NCI-H345 treated with DMSO at 0.1 percent for 48 hours (cell line): ENCODE results near the gene NELL2.

Source experiments
- DNase-seq: peaks from one replicate; lab custom pipeline; 2025; ENCODE audit not compliant: unreplicated experiment; lab: John Stamatoyannopoulos, UW

Gene NELL2

DNA sequence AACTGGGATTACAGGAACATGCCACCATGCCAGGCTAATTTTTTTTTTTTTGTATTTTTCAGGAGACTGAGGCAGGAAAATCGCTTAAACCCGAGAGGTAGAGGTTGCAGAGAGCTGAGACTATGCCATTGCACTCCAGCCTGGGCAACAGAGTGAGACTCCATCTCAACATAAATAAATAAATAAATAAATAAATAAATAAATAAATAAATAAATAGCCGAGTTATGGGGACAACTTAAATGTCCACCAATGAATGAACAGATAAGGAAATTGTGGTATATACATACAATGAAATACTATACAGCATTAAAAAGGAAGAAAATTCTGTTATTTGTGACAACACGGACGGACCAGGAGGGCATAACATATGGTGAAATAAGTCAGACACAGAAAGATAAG is 325.7 kb downstream of the NELL2 start:
- DNase-seq: no peak

DNA sequence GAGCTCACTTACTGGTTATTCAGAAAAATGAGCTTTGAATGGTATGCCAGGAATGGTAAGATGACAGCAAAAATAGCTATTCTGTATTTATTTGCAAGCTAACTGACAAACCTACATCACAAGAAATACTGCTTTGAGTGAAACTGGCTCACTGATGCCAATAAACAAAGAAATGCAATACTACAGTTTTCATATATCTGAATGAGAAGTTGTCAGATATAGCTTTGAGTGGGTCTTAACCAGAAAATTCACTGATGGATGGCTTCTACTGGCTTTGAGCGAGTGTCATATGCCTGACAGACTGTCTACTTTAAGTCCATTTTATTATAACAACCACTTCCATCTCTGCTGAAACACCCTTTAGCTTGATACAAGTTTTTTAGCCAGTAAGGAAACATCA is 330.1 kb downstream of the NELL2 start:
- DNase-seq: no peak

DNA sequence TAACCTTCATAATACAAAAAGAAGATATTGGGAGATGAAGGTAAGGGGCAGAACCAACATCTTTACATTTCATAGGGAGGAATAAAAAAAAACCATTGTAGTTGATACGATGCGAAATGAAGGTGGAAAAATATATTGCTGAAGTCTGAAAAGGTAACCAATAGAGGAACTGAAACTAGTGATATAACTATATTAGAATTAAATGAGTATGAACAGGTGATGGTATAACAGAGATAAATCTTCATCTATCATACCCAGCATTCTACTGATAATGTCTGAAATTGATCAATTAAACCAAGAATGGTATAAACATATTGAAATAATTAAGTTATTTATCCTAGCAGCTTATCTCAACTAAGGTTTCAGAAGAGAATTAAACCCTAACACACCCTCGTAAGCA is 332.1 kb downstream of the NELL2 start:
- no peak for DNase-seq

DNA sequence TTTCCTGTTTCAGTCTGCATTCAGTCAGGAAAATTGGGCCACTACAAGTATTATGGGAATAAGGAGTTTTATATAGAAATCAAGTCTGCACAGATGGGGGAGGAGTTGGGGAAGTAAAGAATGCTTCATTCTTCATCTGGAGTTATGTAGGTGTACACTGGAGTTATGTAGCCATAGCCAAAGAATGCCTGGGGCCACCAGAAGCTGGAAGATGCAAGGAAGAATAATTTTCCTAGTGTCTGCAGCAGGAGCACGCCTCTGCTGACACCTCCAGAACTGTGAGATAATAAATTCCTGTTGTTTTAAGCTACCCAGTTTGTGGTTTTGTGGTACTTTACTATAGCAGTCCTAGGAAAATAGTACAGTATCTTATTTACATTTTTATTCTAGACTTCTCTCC is 333.4 kb downstream of the NELL2 start:
- no peak for DNase-seq

DNA sequence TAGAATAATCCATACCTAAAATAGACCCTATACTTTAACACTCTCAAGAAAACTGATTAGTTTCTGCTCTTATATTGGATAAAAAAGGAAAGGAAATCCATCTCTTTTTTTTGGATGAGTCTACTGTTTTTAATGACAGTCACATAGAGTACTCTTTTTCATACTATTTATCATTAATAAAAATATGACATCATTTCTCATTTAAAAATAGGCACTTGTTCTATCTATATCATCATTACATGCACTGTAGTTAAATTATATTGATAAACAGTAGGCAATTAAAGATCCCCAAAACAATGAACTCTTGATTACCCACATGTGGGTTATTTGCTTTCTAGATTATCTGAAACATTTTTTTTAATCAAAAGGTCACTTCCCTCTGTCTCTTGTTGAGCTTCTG is 338.8 kb downstream of the NELL2 start:
- no peak for DNase-seq

DNA sequence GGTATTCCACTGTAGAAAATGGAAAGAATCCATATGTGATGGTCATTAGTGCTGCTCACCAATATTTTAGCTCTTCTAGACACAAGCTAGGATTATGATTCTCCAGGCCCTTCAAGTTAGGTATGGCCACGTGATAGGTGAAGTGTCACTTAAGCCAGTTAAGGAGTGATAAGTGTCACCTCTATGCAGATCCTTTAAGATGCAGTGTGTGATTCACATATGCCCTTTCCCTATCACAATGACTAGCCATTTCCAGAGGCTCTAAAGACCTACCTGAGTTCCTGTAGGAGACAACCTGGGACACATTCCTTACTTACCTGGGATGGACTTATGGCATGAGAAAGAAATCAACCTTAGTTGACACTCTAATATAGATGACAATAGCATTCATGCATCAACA is 343.2 kb downstream of the NELL2 start:
- DNase-seq: no peak

DNA sequence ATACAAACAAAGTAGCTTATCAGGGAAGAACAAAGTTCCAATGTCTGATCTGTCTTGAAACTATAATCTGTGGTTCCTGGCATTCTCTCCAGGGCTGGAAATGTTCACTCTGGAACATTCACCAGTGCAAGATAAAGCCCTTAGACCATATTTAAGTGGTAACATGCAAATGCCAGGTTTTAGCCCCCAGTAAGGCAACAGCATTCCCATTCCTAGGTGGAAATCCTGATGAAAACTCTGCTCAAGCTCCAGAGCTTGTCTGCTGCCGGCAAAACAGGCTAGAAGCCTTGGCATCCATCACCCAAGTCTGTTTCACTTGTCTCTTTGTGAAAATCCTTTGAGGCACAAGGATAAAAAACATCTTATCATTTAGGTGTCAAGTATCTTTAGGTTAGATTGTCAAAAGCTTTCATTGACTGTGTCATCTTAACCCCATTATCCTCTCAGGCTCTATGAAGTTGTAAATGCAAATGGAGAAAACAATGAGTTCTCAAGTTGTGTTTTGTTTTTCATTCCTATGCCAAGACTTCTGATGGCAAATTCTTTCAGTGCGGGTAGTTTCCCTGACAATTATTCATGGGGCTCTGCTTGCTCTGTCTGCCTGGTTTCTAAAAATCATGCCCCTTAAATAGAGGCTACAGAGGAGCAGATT is 344.7 kb downstream of the NELL2 start:
- DNase-seq: no peak

DNA sequence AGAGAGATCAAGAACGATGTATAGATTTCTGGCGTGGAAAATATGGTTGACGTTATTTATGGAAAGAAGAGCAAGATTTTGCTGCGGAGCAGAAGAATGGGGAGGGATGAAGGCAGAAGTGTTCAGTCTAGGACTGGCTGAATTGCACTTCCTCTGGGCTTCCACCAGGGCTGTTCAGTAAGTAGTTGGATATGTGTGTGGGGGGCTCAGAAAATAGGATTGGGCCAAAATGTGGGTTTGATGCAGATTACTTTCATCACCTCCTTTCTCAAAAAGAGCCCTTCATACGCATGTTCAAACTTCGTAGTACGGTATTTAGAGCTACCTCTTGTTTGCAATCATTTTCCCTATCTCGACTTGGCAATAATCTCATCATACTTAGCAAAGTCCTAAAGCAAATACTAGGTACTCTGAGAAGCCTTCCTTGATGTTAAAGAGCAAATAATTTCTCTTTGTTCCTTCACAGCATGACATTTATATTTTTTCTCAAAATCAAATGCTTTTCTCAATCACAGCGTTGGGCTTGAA is 349.4 kb downstream of the NELL2 start:
- DNase-seq: no peak

DNA sequence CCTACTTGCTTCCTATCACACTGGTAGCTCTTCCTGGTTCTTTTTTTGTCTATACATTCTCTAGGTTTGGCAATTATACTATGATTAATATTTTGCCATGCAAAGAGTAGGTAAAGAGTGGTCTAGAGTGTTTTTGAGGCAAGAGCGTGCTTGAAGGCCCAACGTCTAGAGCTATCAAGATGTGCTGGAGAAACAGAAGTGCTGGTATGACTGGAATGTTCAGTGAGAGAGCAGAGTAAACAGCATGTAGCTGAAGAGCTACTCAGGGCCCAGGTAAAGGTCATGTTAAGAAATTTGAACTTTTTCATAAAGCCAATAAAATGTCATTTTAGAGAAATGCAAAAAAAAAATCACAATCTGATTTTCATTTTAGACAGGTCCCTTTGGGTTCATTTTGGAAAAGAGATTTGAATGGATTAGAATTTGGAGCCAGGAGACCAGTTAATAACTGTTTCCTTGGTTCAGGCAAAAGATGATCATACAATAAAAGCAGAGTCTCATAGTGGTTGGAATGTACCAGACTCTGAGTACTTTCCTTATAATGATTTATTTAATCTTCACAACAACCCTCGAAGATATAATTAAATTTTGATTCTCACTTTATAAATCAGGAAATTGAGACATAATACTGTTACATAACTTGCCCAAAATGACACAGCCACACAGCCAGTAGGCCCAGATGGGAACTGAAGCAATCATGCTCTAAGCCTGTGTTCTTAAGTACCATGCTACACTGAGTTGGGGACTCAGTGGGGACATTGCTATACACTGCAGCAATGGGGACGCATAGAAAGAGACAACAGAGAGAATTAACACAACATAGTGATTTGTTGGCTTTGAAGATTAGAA is 350.1 kb downstream of the NELL2 start:
- no peak for DNase-seq

DNA sequence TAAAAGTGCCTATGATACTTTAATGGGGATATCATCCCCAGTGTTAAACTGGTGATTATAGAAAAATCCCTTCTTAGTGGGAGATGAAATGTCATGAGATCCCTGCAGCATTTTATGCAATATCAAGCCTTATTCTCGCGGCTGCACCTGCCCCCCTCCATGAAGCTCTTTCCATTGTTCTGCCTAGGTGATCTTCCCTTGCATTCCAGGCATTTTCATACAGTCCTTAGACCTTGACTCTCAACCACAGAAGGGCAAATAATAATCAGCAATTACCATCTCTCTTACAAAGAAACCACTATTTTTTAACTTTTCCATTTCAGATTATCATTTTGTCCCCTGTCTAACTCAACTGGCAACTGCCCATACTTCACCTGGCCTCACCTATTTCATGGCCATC is 352.3 kb downstream of the NELL2 start:
- DNase-seq: no peak

DNA sequence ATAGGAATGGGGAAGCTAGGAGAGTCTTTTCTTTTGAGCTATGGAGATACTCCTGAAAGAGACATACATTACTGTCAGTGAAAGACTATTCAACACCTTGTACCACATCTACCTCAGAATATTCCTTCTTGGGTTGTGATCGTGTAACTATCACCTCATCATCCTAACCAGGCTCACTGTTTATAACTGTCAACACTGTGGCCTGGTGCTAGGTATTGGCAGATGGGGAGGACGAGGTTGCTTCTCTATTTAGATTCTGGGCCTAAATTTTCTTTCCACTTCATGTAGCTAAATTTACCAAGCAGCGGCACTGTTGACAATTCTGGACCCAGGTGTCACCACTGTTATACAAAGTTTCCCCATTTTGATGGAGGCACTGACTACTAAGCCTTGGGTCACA is 354.4 kb downstream of the NELL2 start:
- DNase-seq: no peak

DNA sequence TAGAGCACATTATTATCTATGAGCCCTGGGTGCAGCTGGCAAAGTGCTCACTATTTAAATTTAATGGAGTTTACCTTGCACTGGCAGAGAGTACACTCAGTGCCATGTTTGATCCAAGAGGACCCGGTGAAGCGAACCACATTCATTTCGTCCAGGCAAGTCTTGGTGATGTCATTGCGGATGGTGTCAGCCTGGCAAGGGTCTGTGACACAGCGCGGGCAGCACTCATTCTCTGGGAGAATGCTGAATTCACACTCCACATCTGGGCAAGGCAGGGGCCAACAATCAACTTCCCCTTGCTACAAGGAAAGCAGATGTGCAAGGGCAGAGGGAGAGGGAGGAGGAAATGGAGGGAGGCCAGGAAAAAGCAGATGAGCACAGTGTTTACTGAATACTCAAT is 356.2 kb downstream of the NELL2 start:
- DNase-seq: no peak

DNA sequence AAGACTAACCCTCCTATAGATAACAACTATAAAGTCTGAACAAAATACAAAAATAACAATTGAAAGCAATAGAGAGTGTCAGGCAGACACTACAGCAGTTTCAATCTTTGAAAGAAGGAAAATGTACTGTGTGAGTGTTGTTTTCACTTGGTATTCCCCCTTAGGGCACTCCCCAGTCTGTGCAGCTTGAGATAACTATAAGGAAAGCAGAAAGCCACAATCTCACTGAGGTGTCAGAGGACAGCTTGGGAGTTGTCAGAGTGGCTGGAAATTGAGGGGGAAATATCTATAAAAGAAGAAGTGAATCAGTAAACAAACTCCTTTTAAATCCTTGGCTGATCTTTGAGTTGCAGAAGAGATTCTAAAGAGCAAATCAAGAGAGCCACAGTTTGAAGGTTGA is 364.8 kb downstream of the NELL2 start:
- no peak for DNase-seq

DNA sequence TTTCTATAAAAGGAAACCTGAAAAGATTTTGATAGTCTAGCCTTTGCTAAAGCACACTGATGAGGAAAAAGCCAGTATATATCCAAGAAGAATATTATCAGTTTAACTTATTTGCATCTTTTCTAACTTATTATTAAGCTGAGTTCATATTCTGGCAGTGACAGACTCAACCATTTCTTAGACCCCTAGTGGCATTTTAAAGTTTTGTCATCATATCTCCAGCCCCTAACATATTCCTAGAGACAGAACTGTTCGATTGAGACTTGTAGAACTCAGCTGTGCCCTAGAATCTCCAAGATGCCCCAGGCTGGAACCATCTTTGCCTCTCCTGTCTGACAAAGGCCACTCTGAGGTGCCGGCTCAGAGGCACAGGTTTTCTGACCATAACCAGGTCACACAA is 365.6 kb downstream of the NELL2 start:
- DNase-seq: no peak

DNA sequence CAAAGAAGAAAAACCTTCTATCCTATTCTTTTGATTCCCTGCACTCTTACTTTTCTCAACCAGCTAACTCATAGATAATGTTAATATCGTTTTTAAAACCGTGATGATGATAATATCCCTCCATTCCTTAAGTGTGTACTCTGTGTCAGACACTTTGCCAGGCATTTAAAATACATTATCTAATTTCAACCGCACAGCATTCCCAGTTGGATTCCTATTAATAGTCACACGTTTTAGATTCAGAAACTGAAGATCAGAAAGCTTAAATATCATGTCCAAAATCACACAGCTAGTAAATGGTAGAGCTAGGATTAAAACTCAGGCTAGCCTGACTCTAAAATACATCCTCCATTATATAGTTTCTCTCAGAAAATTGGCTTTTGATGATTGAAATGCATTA is 366.0 kb downstream of the NELL2 start:
- no peak for DNase-seq

DNA sequence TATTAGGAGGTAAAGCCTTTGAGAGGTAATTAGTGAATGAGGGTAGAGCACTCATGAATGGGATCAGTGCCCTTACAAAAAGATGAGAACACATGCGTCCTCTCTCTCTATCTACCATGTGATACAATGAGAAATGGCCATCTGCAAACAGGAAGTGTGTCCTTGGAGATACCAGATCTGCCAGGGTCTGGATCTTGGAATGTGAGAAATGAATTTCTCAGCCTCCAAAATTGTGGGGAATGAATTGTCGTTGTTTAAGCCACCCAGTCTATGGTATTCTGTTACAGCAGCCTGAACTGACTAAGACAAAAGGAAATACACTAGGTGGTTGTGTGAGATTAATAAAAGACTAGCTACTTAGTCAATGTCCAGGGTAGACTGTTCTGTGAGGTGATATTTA is 366.6 kb downstream of the NELL2 start:
- no peak for DNase-seq

DNA sequence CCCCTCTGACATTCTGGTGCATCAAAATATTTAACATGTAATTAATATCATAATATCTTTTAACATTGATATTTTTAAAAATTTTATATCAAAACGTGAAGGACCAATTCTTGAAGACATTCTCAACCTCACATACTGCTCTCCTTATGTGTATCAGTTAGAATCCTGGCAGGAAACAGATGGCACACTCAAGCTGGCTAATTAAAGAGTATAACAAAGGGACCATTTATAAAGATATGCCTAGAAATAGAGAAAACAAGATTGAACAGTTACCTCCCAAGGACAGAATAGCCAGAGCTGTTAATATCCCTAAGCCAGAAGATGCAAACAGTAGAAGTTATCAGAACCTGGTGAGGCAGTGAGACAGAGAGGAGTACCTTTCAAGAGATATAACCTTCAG is 368.7 kb downstream of the NELL2 start:
- no peak for DNase-seq

DNA sequence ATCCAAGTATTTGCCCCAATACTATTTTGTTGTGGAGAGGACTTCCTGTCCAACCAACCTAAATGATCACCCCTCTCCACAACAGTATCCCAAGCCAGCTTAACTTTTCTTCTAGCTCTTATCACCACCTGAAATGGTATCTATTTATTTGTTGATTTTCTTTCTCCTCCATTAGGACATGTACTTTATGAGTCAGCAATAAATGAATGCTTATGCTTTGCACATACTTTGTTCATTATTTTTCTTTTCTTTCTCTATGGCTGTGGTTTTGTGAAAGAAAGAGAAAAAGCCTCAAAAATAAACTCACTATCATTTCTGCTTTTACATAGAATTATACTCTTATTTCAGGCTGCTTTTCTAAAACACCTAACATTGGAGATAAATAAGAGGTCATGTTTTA is 371.3 kb downstream of the NELL2 start:
- DNase-seq: no peak

DNA sequence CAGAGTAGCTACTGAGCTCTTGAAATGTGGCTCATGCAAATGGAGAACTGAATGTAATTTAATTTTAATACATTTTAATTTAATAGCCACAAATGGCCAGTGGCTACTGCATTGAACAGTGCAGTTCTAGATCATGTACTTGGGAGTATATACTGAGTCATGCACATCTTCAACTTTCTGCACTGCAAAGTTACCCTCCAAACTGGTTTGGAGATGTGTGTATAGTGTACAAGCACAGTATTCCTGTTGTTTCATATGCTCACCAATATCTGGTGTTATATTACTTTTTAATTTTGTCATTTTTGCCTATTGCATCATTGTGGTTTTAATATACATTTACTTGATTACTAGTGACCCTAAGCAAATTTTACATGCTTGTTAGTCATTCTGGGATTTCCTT is 372.8 kb downstream of the NELL2 start:
- DNase-seq: no peak

DNA sequence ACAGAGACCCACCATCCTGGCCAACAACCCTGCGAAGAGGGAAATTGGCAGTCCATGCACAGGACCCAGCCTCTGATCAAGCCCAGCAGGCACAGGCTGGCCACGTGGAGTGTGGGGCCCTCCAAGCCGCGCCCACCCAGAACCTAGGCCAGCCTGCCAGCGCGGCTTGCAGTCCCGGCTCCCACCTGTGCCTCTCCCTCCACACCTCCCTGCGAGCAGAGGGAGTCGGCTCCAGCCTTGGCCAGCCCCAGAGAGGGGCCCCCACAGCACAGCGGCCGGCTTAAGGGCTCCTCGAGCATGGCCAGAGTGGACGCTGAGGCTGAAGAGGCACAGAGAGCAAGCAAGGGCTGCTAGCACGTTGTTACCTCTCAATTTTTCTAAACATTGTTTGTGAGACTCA is 373.4 kb downstream of the NELL2 start:
- DNase-seq: no peak

DNA sequence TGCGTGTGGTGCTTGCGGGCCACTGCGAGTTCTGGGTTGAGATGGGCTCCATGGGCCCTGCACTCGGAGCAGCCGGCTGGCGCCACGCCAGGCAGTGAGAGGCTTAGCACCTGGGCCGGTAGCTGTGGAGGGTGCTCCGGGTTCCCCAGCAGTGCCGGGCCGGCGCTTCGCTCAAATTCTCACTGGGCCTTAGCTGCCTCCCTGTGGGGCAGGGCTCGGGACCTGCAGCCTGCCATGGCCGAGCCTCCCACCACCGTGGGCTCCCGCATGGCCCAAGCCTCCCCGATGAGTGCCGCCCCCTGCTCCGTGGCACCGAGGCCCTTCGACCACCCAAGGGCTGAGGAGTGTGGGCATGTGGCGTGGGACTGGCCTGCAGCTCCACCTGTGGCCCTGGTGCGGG is 375.7 kb downstream of the NELL2 start:
- no peak for DNase-seq

DNA sequence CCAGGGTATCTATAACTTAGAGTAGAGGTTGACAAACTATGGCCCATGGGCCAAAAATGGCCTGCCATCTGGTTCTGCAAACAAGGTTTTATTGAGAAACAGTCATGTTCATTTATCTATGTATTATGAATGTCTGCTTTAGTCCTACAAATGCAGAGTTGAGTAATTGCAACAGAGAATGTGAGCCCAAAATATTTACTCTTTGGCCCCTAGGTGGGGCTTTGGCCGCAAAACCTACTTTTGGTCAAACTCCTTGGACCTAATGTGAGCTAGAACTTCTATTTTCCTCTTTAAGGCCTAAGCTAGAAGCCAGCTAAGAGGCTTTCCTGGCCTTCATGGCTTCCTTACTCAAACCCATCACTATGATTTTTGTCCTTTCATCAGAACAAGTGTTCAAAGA is 379.1 kb downstream of the NELL2 start:
- no peak for DNase-seq

DNA sequence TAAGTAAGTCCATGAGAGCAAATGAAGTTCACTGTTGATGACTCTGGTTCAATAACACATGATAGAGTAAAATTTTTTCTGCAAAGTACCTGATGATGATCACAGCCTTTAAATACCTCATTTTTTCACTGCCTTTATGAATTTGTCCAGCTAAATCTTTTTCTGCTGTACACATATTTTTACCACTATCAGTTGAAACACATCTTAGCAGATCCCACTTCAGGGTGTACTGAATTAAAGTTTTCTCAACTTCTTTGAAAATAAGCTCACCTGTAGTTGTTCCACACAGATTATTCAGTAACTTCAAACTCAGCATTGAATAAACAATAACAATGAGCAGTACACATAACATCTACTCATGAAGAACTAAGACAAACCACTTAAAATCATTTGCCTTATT is 385.9 kb downstream of the NELL2 start:
- DNase-seq: no peak
